Loucy (cell line): Measurements from ENCODE around the gene SRI.

Source experiments
- H2AFZ ChIP-seq: fragments of 200-600 bp; sonication (generic); 2 replicates; pipeline ENCODE4 v1.6.0; 2016; ENCODE audit warnings: antibody characterized with exemption, mild to moderate bottlenecking, low read length, moderate library complexity
- H3F3A ChIP-seq: fragments of 200-600 bp; 2 replicates; pipeline ENCODE4 v1.6.0; 2016; ENCODE audit warnings: antibody characterized with exemption, low read depth, mild to moderate bottlenecking
- H3K27me3 ChIP-seq: fragments of 200-600 bp; sonication (generic); 2 replicates; pipeline ENCODE4 v1.6.1; 2014; ENCODE audit warnings: low read length, mild to moderate bottlenecking; ENCODE audit not compliant: insufficient read depth, poor library complexity, severe bottlenecking
- H3K36me3 ChIP-seq: fragments of 200-600 bp; sonication (generic); 2 replicates; pipeline ENCODE4 v1.6.1; 2016; ENCODE audit warnings: low read length; ENCODE audit not compliant: insufficient read depth
- H3K4me1 ChIP-seq: fragments of 200-600 bp; sonication (generic); 2 replicates; pipeline ENCODE4 v1.5.1; 2014; ENCODE audit warnings: low read length, mild to moderate bottlenecking; ENCODE audit not compliant: insufficient read depth, poor library complexity, severe bottlenecking
- H3K4me2 ChIP-seq: fragments of 200-600 bp; sonication (generic); 2 replicates; pipeline ENCODE4 v1.6.0; 2014; ENCODE audit warnings: antibody characterized with exemption, low read length, low read depth, mild to moderate bottlenecking; ENCODE audit not compliant: poor library complexity, severe bottlenecking
- H3K4me3 ChIP-seq: fragments of 200-600 bp; sonication (generic); 2 replicates; pipeline ENCODE4 v1.5.1; 2014; ENCODE audit warnings: low read length, mild to moderate bottlenecking, mixed read lengths; ENCODE audit not compliant: poor library complexity, severe bottlenecking
- H3K79me2 ChIP-seq: fragments of 200-600 bp; sonication (generic); 2 replicates; pipeline ENCODE4 v1.6.1; 2014; ENCODE audit warnings: low read length; ENCODE audit not compliant: insufficient read depth
- H3K9ac ChIP-seq: fragments of 200-600 bp; sonication (generic); 2 replicates; pipeline ENCODE4 v1.6.0; 2014; ENCODE audit warnings: mild to moderate bottlenecking, low read depth, low read length, moderate library complexity; ENCODE audit not compliant: poor library complexity, severe bottlenecking
- H3K9me2 ChIP-seq: fragments of 200-600 bp; sonication (generic); replicated peaks from 2 replicates; pipeline ENCODE4 v1.6.1; 2016; ENCODE audit warnings: low read depth, low read length, mixed read lengths
- H3K9me3 ChIP-seq: fragments of 200-600 bp; sonication (generic); 2 replicates; pipeline ENCODE4 v1.6.1; 2014; ENCODE audit warnings: mild to moderate bottlenecking, antibody characterized with exemption, low read length, low read depth; ENCODE audit not compliant: insufficient read depth
- H4K20me1 ChIP-seq: fragments of 200-600 bp; sonication (generic); 2 replicates; pipeline ENCODE4 v1.6.0; 2014; ENCODE audit warnings: antibody characterized with exemption, low read length, mild to moderate bottlenecking; ENCODE audit not compliant: insufficient read depth, poor library complexity, severe bottlenecking
- EZH2phosphoT487 ChIP-seq: fragments of 200-600 bp; IDR thresholded peaks from 2 replicates; pipeline ENCODE4 v1.6.1; 2018; ENCODE audit warnings: antibody characterized with exemption, mild to moderate bottlenecking, moderate library complexity, borderline replicate concordance
- TF ChIP-seq, protein P1 (sequence below): fragments of 200-600 bp; sonication (generic); conservative IDR thresholded peaks from 2 replicates; pipeline ENCODE4 v1.5.1; 2014; ENCODE audit warnings: mild to moderate bottlenecking, antibody characterized with exemption, low read length

The SRI gene

DNA sequence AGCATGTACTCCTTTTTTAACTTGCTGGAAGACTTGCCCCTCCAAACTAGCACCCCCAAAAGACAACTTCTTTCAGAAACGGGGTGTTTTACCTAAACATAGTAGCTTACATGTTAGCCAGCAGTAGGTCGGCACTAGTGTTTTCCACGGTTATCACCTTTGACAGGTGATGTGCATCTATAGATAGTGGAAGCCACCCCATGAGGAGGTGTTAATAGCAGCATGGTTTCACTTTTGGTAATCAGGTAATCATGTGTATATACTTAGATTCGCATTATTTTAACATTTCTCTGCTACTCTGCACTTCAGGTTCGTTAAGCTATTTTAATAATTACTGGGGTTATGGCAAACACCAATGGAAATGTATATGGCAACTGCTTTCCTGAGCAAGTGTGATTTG is 17.6 kb downstream of the SRI start:
- H3K4me3 ChIP-seq, result no peak overlapping the region
- H3K79me2 ChIP-seq, result no peaks in the 10 kb centered on the region
- no peaks in the 10 kb centered on the region for H4K20me1 ChIP-seq
- H3K36me3 ChIP-seq, result peaks cover 41% of the 10 kb centered on the region; the same call in 1 of the 2 replicates
- no peak overlapping the region for H3K4me2 ChIP-seq
- no peak for TF ChIP-seq EZH2phosphoT487
- TF ChIP-seq, protein P1, sequence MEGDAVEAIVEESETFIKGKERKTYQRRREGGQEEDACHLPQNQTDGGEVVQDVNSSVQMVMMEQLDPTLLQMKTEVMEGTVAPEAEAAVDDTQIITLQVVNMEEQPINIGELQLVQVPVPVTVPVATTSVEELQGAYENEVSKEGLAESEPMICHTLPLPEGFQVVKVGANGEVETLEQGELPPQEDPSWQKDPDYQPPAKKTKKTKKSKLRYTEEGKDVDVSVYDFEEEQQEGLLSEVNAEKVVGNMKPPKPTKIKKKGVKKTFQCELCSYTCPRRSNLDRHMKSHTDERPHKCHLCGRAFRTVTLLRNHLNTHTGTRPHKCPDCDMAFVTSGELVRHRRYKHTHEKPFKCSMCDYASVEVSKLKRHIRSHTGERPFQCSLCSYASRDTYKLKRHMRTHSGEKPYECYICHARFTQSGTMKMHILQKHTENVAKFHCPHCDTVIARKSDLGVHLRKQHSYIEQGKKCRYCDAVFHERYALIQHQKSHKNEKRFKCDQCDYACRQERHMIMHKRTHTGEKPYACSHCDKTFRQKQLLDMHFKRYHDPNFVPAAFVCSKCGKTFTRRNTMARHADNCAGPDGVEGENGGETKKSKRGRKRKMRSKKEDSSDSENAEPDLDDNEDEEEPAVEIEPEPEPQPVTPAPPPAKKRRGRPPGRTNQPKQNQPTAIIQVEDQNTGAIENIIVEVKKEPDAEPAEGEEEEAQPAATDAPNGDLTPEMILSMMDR, result no peak
- H2AFZ ChIP-seq, result no peak overlapping the region
- no peak overlapping the region for H3K9ac ChIP-seq
- no peaks in the 10 kb centered on the region; the same call in 1 of the 2 replicates for H3F3A ChIP-seq
- no peaks in the 10 kb centered on the region for H3K9me3 ChIP-seq
- no peaks in the 10 kb centered on the region for H3K27me3 ChIP-seq
- no peaks in the 10 kb centered on the region for H3K4me1 ChIP-seq
- H3K9me2 ChIP-seq, result no peaks in the 10 kb centered on the region

GRCh38 chr7:88201305-88201704 is 18.5 kb downstream of the SRI start:
- no peaks in the 10 kb centered on the region for H3K4me1 ChIP-seq
- H3K9me2 ChIP-seq, result no peaks in the 10 kb centered on the region
- H3F3A ChIP-seq, result no peaks in the 10 kb centered on the region; the same call in 1 of the 2 replicates
- H3K4me2 ChIP-seq, result no peak overlapping the region
- H3K79me2 ChIP-seq, result no peaks in the 10 kb centered on the region
- H4K20me1 ChIP-seq, result no peaks in the 10 kb centered on the region
- H3K9me3 ChIP-seq, result no peaks in the 10 kb centered on the region
- TF ChIP-seq EZH2phosphoT487, result no peak
- TF ChIP-seq, protein P1, result no peak
- no peak overlapping the region for H3K4me3 ChIP-seq
- no peaks in the 10 kb centered on the region for H3K27me3 ChIP-seq
- H2AFZ ChIP-seq, result no peak overlapping the region
- peaks cover 33% of the 10 kb centered on the region; the same call in 1 of the 2 replicates for H3K36me3 ChIP-seq
- no peak overlapping the region for H3K9ac ChIP-seq

GRCh38 chr7:88200789-88201188 is 19.0 kb downstream of the SRI start:
- Histone ChIP-seq H2AFZ (no peak overlapping the region), H3F3A (no peaks in the 10 kb centered on the region; the same call in 1 of the 2 replicates), H3K4me1 (no peaks in the 10 kb centered on the region), H3K9me3 (no peaks in the 10 kb centered on the region), H3K36me3 (peaks cover 28% of the 10 kb centered on the region; the same call in 1 of the 2 replicates), H3K9ac (no peak overlapping the region), H3K79me2 (no peaks in the 10 kb centered on the region), H4K20me1 (no peaks in the 10 kb centered on the region), H3K27me3 (no peaks in the 10 kb centered on the region), H3K4me3 (no peak overlapping the region), H3K4me2 (no peak overlapping the region), H3K9me2 (no peaks in the 10 kb centered on the region)
- TF ChIP-seq, protein P1, result no peak
- TF ChIP-seq EZH2phosphoT487, result no peak
